Activated CD4-positive, alpha-beta T cell treated with anti-CD3 and anti-CD28 coated beads, Interleukin-2, amount 50 U/mL, for 1 hour (primary cell): Measurements from ENCODE around the gene MKS1.

Source experiments
- DNase-seq: peaks from one replicate; pipeline ENCODE4 v3.0.0-alpha.2; 2020

MKS1 gene

GRCh38 chr17:58219007-58219788 lies at the start of gene MKS1:
TSS of gene MKS1 (minus strand) at chr17:58219255. CDS start at chr17:58219230, 25 bp downstream.
- DNase-seq: peak; percentile 94

GRCh38 chr17:58268326-58268725 lies 49.3 kb upstream of the MKS1 start:
- DNase-seq: no peak

GRCh38 chr17:58267347-58268324 lies 48.6 kb upstream of the MKS1 start:
- DNase-seq: no peak

- no peak for DNase-seq
Measured at GRCh38 chr17:58265902-58266875, 47.1 kb upstream of the MKS1 start.

- DNase-seq: no peak
Measured at GRCh38 chr17:58265271-58265670, 46.2 kb upstream of the MKS1 start.

- DNase-seq: no peak
Measured at GRCh38 chr17:58264407-58265103, 45.5 kb upstream of the MKS1 start.

GRCh38 chr17:58263773-58264172 lies 44.7 kb upstream of the MKS1 start:
- no peak for DNase-seq

- DNase-seq: no peak
Measured at GRCh38 chr17:58262149-58262548, 43.1 kb upstream of the MKS1 start.

GRCh38 chr17:58254803-58255202 lies 35.7 kb upstream of the MKS1 start:
- no peak for DNase-seq

GRCh38 chr17:58253082-58253481 lies 34.0 kb upstream of the MKS1 start:
- no peak for DNase-seq

GRCh38 chr17:58252141-58252540 lies 33.1 kb upstream of the MKS1 start:
- DNase-seq: no peak

- DNase-seq: no peak
Measured at GRCh38 chr17:58250344-58251011, 31.4 kb upstream of the MKS1 start.

GRCh38 chr17:58249270-58250133 lies 30.4 kb upstream of the MKS1 start:
- peak; percentile 72 for DNase-seq

GRCh38 chr17:58248955-58249269 lies 29.9 kb upstream of the MKS1 start:
- no peak for DNase-seq

- DNase-seq: no peak
Measured at GRCh38 chr17:58247511-58248363, 28.7 kb upstream of the MKS1 start.

GRCh38 chr17:58246781-58247180 lies 27.7 kb upstream of the MKS1 start:
- no peak for DNase-seq

GRCh38 chr17:58246104-58246740 lies 27.2 kb upstream of the MKS1 start:
- DNase-seq: no peak

- DNase-seq: no peak
Measured at GRCh38 chr17:58245428-58246103, 26.5 kb upstream of the MKS1 start.
